HepG2 (cell line): Measurements from ENCODE around the gene MTRFR. TPM values are rescaled to one million over a fixed set of nuclear protein-coding genes. Genes with fewer than 3 reads are reported as not detected.

Experiments used
- BRF2 ChIP-seq: sonication (generic); formaldehyde crosslinking; IDR thresholded peaks from 2 replicates; pipeline ENCODE4 v1.8.1; 2022; ENCODE audit warnings: mild to moderate bottlenecking, missing genetic modification reagents
- HOXA5 ChIP-seq: sonication (generic); formaldehyde crosslinking; IDR thresholded peaks from 2 replicates; pipeline ENCODE4 v1.4.0; 2020; ENCODE audit warnings: missing genetic modification reagents
- IRF1 ChIP-seq: sonication (generic); formaldehyde crosslinking; IDR thresholded peaks from 2 replicates; pipeline ENCODE4 v1.4.0; 2020; ENCODE audit warnings: low read depth, mild to moderate bottlenecking, missing genetic modification reagents
- MEF2D ChIP-seq: sonication (generic); formaldehyde crosslinking; IDR thresholded peaks from 2 replicates; pipeline ENCODE4 v1.5.1; 2020; ENCODE audit warnings: mild to moderate bottlenecking, missing genetic modification reagents
- NFYC ChIP-seq: IDR thresholded peaks from 2 replicates; pipeline ENCODE4 v1.6.1; 2016; ENCODE audit warnings: missing genetic modification reagents, missing compliant biosample characterization
- PTBP1 ChIP-seq: fragments of 200-400 bp; formaldehyde crosslinking; IDR thresholded peaks from 2 replicates; pipeline ENCODE4 v1.6.1; 2018; ENCODE audit warnings: low read length, low read depth; ENCODE audit not compliant: poor library complexity, severe bottlenecking
- RBFOX2 ChIP-seq: fragments of 200-400 bp; formaldehyde crosslinking; IDR thresholded peaks from 2 replicates; pipeline ENCODE4 v1.6.1; 2017; ENCODE audit warnings: low read depth, mild to moderate bottlenecking, low read length
- RCOR2 ChIP-seq: IDR thresholded peaks from 2 replicates; pipeline ENCODE4 v1.6.1; 2016; ENCODE audit warnings: missing biosample characterization, missing genetic modification reagents
- SETDB1 ChIP-seq: sonication (generic); formaldehyde crosslinking; IDR thresholded peaks from 2 replicates; pipeline ENCODE4 v1.5.1; 2020; ENCODE audit warnings: missing genetic modification reagents, mild to moderate bottlenecking, borderline replicate concordance
- SMAD9 ChIP-seq: sonication (generic); formaldehyde crosslinking; IDR thresholded peaks from 2 replicates; pipeline ENCODE4 v1.5.1; 2020; ENCODE audit warnings: mild to moderate bottlenecking, missing genetic modification reagents
- U2AF1 ChIP-seq: fragments of 200-400 bp; formaldehyde crosslinking; optimal IDR thresholded peaks from 2 replicates; pipeline ENCODE3; 2017; ENCODE audit warnings: mild to moderate bottlenecking, low read depth, low read length
- ZBTB7A ChIP-seq: sonication (generic); formaldehyde crosslinking; IDR thresholded peaks from 2 replicates; pipeline ENCODE4 v1.8.0; 2022; ENCODE audit warnings: mild to moderate bottlenecking, missing genetic modification reagents
- ZBTB8A ChIP-seq: sonication (generic); formaldehyde crosslinking; IDR thresholded peaks from 2 replicates; pipeline ENCODE4 v1.4.0; 2020; ENCODE audit warnings: mild to moderate bottlenecking, low read depth, missing genetic modification reagents, borderline replicate concordance
- ZFP1 ChIP-seq: IDR thresholded peaks from 2 replicates; pipeline ENCODE4 v1.6.1; 2016
- ZNF136 ChIP-seq: sonication (generic); formaldehyde crosslinking; IDR thresholded peaks from 2 replicates; pipeline ENCODE4 v1.8.1; 2022; ENCODE audit warnings: low read depth, mild to moderate bottlenecking, moderate library complexity, missing genetic modification reagents
- ZNF441 ChIP-seq: sonication (generic); formaldehyde crosslinking; IDR thresholded peaks from 2 replicates; pipeline ENCODE4 v1.7.0; 2021; ENCODE audit warnings: missing genetic modification reagents, borderline replicate concordance
- ZNF547 ChIP-seq: sonication (generic); formaldehyde crosslinking; IDR thresholded peaks from 2 replicates; pipeline ENCODE4 v1.5.1; 2020; ENCODE audit warnings: mild to moderate bottlenecking, missing genetic modification reagents
- ZNF609 ChIP-seq: sonication (generic); formaldehyde crosslinking; IDR thresholded peaks from 2 replicates; pipeline ENCODE4 v1.4.0; 2020; ENCODE audit warnings: mild to moderate bottlenecking, missing genetic modification reagents, borderline replicate concordance
- ZNF850 ChIP-seq: sonication (generic); formaldehyde crosslinking; conservative IDR thresholded peaks from 2 replicates; pipeline ENCODE4 v1.9.0; 2021; ENCODE audit warnings: mild to moderate bottlenecking, missing genetic modification reagents
- polyA plus RNA-seq, 8 experiments: library from polyadenylated mRNA; depleted of rRNA in 3 of 8; stranded (reverse) in 7 of 8; unstranded in 1 of 8; fragments of >200 nt; fragmentation: Illumina TruSeq in 4 of 8; extraction: Trizol in 4 of 8; gene quantifications; 2 replicates each; pipeline versions ENCODE4 v1.2.1 to v1.2.3, GENCODE V29; 2011 to 2016; ENCODE audit warnings: low read depth in 4 of 8, missing spikeins in 1 of 8, mixed read lengths in 1 of 8; ENCODE audit not compliant: insufficient read depth in 1 of 8
- total RNA-seq, 5 experiments: library from RNA; depleted of rRNA; stranded (reverse); fragments of >200 nt; fragmentation: Illumina TruSeq; extraction: Trizol; gene quantifications; 2 replicates each; pipeline ENCODE4 v1.2.3, GENCODE V29; 2016; ENCODE audit warnings: low read depth in 1 of 5
- TF ChIP-seq, protein P1 (sequence below): IDR thresholded peaks from 2 replicates; pipeline ENCODE4 v1.4.0; 2020; ENCODE audit warnings: mild to moderate bottlenecking, missing genetic modification reagents

MTRFR gene
- total and polyA plus RNA-seq, 2 of the 13 experiments (the other 11 are each of a cell fraction or from before 2014, with no cell fraction given) = 7.1 to 9.9 TPM

DNA sequence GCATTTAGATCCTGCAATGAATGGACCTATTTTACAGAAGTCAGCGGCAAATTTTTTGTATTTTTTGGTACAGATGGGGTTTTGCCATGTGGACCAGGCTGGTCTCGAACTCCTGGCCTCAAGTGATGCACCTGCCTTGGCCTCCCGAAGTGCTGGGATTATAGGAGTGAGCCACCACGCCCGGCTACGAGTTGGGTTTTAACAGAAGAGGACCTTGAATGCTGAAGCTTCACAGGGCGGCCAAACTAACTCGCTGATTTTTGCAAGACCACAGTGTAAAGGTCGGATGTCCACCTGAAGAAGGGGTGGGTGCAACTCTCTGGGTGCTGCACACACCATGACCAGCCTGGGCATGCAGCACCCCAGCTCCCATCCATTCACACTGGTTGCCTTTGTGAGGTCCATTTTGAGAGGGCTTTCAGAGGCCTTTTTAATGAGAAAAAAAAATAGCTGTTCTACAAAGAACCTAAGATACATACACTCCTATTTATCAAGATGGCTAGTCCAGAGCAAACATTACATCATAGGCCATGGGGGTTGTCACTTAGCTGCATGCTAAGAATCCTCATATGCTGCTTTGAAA lies 60.0 kb downstream of the MTRFR start (continued):
- TF ChIP-seq IRF1 (CRISPR knock-in tag) (no peak), MEF2D (CRISPR knock-in tag) (no peak), ZNF136 (CRISPR knock-in tag) (no peak), ZNF850 (no peak), RBFOX2 (no peak), ZBTB7A (CRISPR knock-in tag) (no peak), ZNF441 (CRISPR knock-in tag) (no peak), SMAD9 (CRISPR knock-in tag) (no peak), ZNF547 (CRISPR knock-in tag) (no peak), ZNF609 (CRISPR knock-in tag) (peak; percentile 58; the same call in 1 of the 2 replicates), NFYC (CRISPR knock-in tag) (no peak), U2AF1 (no peak), PTBP1 (no peak), BRF2 (CRISPR knock-in tag) (no peak), HOXA5 (CRISPR knock-in tag) (no peak), ZFP1 (CRISPR knock-in tag) (no peak), RCOR2 (CRISPR knock-in tag) (peak; percentile 75), ZBTB8A (CRISPR knock-in tag) (no peak), SETDB1 (CRISPR knock-in tag) (no peak)
- TF ChIP-seq, protein P1, sequence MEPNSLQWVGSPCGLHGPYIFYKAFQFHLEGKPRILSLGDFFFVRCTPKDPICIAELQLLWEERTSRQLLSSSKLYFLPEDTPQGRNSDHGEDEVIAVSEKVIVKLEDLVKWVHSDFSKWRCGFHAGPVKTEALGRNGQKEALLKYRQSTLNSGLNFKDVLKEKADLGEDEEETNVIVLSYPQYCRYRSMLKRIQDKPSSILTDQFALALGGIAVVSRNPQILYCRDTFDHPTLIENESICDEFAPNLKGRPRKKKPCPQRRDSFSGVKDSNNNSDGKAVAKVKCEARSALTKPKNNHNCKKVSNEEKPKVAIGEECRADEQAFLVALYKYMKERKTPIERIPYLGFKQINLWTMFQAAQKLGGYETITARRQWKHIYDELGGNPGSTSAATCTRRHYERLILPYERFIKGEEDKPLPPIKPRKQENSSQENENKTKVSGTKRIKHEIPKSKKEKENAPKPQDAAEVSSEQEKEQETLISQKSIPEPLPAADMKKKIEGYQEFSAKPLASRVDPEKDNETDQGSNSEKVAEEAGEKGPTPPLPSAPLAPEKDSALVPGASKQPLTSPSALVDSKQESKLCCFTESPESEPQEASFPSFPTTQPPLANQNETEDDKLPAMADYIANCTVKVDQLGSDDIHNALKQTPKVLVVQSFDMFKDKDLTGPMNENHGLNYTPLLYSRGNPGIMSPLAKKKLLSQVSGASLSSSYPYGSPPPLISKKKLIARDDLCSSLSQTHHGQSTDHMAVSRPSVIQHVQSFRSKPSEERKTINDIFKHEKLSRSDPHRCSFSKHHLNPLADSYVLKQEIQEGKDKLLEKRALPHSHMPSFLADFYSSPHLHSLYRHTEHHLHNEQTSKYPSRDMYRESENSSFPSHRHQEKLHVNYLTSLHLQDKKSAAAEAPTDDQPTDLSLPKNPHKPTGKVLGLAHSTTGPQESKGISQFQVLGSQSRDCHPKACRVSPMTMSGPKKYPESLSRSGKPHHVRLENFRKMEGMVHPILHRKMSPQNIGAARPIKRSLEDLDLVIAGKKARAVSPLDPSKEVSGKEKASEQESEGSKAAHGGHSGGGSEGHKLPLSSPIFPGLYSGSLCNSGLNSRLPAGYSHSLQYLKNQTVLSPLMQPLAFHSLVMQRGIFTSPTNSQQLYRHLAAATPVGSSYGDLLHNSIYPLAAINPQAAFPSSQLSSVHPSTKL (CRISPR knock-in tag) = peak; percentile 69; the same call in 1 of the 2 replicates
